ENCODE measurements around the gene NCL.

NCL gene

DNA sequence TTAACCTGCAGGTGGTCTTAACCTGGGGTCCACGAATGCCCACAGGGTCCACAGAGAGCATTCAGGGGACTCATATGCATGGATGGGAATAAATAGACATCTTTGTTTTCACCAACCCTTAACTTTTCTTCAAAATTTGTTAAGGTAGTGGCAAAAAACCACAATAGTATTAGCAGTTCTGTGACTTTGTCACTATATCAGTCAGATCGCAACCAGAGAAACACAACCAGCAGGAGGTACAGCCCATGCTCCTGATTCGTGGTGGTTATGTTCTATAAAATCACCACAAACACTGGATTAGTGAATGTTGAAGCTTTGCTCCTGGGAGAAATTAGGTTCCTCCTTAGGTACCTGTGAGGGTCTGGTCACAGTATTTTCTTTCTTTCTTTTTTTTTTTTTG lies 37.2 kb downstream of the NCL start:
- TF ChIP-seq, protein P1, sequence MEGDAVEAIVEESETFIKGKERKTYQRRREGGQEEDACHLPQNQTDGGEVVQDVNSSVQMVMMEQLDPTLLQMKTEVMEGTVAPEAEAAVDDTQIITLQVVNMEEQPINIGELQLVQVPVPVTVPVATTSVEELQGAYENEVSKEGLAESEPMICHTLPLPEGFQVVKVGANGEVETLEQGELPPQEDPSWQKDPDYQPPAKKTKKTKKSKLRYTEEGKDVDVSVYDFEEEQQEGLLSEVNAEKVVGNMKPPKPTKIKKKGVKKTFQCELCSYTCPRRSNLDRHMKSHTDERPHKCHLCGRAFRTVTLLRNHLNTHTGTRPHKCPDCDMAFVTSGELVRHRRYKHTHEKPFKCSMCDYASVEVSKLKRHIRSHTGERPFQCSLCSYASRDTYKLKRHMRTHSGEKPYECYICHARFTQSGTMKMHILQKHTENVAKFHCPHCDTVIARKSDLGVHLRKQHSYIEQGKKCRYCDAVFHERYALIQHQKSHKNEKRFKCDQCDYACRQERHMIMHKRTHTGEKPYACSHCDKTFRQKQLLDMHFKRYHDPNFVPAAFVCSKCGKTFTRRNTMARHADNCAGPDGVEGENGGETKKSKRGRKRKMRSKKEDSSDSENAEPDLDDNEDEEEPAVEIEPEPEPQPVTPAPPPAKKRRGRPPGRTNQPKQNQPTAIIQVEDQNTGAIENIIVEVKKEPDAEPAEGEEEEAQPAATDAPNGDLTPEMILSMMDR (IDR thresholded peaks at IDR 0.05; ENCODE audit: borderline replicate concordance, control extremely low read depth, extremely low read depth, insufficient read depth, missing control alignments), result no peak
- DNase-seq (ENCODE audit: low spot score), result no peak
- in situ Hi-C loops (cut with MboI; ENCODE audit: low sequenced_read_pairs, unreplicated experiment), result no loop called here

DNA sequence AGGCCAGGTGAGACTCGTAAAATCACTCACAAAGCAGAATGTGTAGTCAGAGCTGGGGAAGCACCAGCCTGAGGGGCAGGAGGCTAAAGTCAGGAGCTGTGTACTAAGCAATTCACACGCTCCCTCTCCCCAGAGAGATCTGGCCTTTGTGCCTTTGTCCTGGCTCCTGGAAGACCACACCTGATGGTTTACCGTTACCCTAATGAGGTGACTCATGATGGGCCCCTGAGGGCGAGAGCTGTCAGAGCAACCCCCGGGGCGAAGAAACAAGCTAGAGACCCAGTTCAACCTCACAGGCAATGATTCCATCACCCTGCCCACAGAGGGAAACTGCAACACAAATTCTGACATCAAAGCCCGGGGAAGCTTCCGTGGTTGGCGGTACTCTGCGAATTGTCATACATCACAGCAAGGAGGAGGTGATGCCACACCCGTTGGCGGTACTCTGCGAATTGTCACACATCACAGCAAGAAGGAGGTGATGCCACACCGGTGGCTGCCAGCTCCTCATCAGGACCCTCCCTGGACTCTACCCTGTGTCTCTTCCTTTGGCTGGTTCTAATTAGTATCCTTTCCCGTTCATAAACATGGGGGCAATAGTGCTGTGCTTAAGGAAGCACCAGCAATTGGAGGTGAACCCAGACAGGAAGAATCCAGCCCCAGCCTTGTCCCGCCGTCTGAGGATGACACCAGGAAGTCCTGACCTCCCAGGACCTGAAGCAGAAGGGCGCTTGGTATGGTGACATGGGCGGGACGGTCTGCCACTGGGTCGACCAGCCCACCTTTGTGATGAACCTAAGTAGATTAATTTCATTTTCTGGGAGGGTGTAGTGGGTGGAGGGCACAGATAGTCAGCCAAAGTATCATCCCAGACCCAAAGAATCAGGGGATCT lies 38.2 kb downstream of the NCL start:
- DNase-seq (ENCODE audit: low spot score), result no peak
- TF ChIP-seq, protein P1 (IDR thresholded peaks at IDR 0.05; ENCODE audit: borderline replicate concordance, control extremely low read depth, extremely low read depth, insufficient read depth, missing control alignments), result no peak
- in situ Hi-C loops (cut with MboI; ENCODE audit: low sequenced_read_pairs, unreplicated experiment), result no loop called here

DNA sequence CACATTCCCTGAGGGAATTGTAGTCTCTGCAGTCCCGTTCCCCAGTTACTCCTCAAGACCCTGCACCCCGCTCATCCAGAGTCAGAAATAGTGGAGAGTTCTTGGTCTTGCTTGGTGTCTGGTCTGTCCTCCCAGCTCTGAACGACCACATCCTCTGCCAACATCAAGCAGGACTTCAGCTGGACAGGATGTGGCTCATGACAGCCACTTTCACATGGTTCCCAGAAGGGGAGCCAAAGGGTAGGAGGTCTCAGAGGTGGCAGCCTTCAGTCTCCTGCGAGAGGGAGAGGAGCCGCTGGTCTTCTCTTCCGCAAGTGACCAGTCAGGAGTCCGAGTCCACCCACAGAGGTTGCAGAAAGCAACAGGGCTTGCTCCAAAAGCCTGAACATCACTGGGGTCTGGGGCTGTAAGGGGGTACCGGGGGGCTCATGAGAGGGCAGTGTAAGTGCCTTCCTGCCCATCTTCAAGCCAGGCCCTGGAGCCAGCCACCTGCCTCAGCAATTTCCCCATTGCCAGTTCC lies 38.9 kb downstream of the NCL start:
- DNase-seq (ENCODE audit: low spot score), result no peak
- in situ Hi-C loops (cut with MboI; ENCODE audit: low sequenced_read_pairs, unreplicated experiment), result no loop called here
- TF ChIP-seq, protein P1 (IDR thresholded peaks at IDR 0.05; ENCODE audit: borderline replicate concordance, control extremely low read depth, extremely low read depth, insufficient read depth, missing control alignments), result no peak

DNA sequence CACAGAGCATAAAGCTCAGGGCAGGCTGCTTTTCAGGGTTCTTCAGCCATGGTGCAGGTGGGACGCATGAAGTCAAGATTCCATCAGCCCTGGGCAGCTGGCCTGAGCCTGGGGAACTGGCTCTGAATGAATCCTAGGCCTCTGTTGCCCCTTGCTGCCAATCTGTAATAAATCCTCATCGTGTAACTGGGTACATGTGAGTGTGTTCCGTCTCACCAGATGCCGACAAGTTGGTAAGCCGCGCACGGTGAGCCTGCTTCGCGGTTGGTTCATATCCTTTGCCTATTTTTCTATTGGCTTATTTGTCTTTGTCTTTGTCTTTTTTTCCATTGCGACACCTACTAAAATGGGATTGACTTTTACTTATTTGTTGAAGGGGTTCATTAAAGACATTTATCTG lies 41.1 kb downstream of the NCL start:
- DNase-seq (ENCODE audit: low spot score), result no peak
- in situ Hi-C loops (cut with MboI; ENCODE audit: low sequenced_read_pairs, unreplicated experiment), result no loop called here
- TF ChIP-seq, protein P1 (IDR thresholded peaks at IDR 0.05; ENCODE audit: borderline replicate concordance, control extremely low read depth, extremely low read depth, insufficient read depth, missing control alignments), result no peak

DNA sequence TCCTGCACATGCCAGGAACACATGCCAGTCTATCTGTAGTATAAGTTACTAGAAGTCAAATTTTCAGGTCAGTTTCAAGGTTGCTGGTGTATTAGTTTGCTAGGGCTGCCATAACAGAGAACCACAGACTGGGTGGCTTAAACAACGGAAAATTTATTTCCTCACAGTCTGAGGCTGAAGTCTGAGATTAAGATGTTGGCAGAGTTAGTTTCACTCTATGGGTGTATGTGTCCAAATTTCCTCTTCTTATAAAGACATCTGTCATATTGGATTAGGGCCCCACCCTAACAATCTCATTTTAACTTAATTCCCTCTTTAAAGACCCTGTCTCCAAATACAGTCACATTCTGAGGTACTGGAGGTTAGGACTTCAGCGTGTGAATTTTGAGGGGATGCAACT lies 42.2 kb downstream of the NCL start:
- no peak for DNase-seq (ENCODE audit: low spot score)
- TF ChIP-seq, protein P1 (IDR thresholded peaks at IDR 0.05; ENCODE audit: borderline replicate concordance, control extremely low read depth, extremely low read depth, insufficient read depth, missing control alignments), result no peak
- in situ Hi-C loops (cut with MboI; ENCODE audit: low sequenced_read_pairs, unreplicated experiment), result no loop called here

DNA sequence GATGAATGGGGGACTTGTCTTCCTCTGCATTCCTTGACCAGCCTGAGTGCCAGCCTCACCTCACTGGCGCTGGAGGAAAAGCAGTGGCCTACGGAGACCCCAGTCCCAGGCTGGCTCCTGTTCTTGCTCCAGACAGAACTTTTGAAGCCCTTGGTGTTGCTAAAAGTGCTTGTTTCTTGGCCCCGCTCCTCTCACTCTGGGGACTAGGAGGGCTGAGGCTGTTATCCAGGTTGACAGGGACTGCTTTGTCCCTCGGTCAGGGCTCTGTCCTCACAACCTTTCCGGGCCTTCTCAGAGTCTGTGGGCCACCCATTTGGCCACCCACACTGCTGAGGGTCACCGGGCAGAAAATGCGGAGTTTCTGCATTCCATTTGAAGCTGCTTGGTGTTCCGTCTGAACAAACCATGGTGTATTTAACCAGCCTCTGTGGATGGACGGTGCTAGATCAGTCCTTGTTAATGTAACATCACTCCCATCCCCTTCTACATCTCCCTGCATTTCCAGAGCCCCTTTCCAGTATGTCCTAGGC lies 43.2 kb downstream of the NCL start:
- in situ Hi-C loops (cut with MboI; ENCODE audit: low sequenced_read_pairs, unreplicated experiment), result no loop called here
- no peak for DNase-seq (ENCODE audit: low spot score)
- TF ChIP-seq, protein P1 (IDR thresholded peaks at IDR 0.05; ENCODE audit: borderline replicate concordance, control extremely low read depth, extremely low read depth, insufficient read depth, missing control alignments), result no peak
